GM12892 (cell line): ENCODE measurements around the gene ANKDD1B.

Experiments used
- DNase-seq: peaks from one replicate; pipeline ENCODE4 v3.0.0; 2011; ENCODE audit not compliant: insufficient read length
- FAIRE-seq: peaks from 2 replicates; lab custom pipeline; 2011; peaks lifted over from hg19 to GRCh38; lab: Jason Lieb, UNC
- POLR2A ChIP-seq: IDR thresholded peaks from 2 replicates; pipeline ENCODE4 v1.6.1; 2011; ENCODE audit warnings: low read depth, low read length, control low read depth
- POLR2AphosphoS5 ChIP-seq: IDR thresholded peaks from 2 replicates; pipeline ENCODE4 v1.6.1; 2011; ENCODE audit warnings: low read depth, low read length, control low read depth
- TAF1 ChIP-seq: IDR thresholded peaks from 2 replicates; pipeline ENCODE4 v1.6.1; 2011; ENCODE audit warnings: low read depth, mild to moderate bottlenecking, control low read depth, low read length, borderline replicate concordance

Gene ANKDD1B

GRCh38 chr5:75717082-75717922 lies 106.0 kb downstream of the ANKDD1B start, which contains the start of gene POC5:
Gene POC5, minus strand, starts transcription at chr5:75717437. Its CDS starts 4,500 bp downstream, at chr5:75712937.
- TF ChIP-seq TAF1 = peak; percentile 81; the same call in 1 of the 2 replicates
- TF ChIP-seq POLR2A = peak; percentile 98
- TF ChIP-seq POLR2AphosphoS5 = peak; percentile 98
- DNase-seq (peak; percentile 76), FAIRE-seq (peak; percentile 97)

GRCh38 chr5:75720882-75721281 lies 109.6 kb downstream of the ANKDD1B start:
- DNase-seq = no peak
- no peak for FAIRE-seq
- TF ChIP-seq POLR2AphosphoS5 (no peak), POLR2A (no peak), TAF1 (no peak)
